GOT3 (cell line): Measurements from ENCODE around the gene PCDHA6.
"Not testable (repeated sequence)": the region's sequence is repeated elsewhere in the genome, so short reads cannot be mapped to it uniquely, and the experiment has no call there.

ENCODE experiments used
- DNase-seq: peaks from one replicate; lab custom pipeline; 2025; ENCODE audit warnings: mixed read lengths; lab: John Stamatoyannopoulos, UW

The PCDHA6 gene

DNA sequence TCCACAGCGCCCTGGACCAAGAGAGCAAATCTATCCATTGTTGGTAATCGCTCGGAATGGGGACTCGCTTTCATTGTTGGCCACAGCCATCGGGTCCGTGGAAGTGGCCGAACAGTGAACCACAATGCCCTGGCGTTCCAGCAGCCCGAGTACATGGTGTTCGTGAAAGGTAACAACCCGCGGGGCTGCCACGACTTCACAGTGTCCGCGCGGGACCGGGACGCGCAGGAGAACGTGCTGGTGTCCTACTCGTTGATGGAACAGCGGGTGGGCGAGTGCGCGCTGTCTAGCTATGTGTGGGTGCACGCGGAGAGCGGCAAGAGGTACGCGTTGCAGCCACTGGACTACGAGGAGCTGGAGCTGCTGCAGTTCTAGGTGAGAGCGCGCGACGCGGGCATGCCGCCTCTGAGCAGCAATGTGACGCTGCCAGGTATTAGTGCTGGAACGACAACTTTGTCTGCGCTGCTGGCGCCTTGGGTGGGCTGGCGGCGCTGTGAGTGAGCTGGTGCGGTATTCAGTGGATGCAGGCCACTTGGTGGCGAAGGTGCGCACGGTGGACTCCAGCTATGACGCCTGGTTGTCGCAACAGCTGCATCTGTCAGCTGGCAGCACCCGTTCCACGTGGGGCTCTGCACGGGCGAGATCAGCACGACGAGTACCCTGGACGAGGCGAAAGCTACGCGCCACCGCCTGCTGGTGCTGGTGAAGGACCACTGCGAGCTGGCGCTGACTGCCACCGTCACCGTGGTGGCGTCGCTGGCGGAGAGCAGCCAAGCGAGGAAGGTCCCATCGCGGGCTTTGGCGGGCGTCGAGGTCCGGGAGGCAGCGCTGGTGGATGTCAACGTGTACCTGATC, 34.9 kb downstream of the PCDHA6 start:
- no peak for DNase-seq

DNA sequence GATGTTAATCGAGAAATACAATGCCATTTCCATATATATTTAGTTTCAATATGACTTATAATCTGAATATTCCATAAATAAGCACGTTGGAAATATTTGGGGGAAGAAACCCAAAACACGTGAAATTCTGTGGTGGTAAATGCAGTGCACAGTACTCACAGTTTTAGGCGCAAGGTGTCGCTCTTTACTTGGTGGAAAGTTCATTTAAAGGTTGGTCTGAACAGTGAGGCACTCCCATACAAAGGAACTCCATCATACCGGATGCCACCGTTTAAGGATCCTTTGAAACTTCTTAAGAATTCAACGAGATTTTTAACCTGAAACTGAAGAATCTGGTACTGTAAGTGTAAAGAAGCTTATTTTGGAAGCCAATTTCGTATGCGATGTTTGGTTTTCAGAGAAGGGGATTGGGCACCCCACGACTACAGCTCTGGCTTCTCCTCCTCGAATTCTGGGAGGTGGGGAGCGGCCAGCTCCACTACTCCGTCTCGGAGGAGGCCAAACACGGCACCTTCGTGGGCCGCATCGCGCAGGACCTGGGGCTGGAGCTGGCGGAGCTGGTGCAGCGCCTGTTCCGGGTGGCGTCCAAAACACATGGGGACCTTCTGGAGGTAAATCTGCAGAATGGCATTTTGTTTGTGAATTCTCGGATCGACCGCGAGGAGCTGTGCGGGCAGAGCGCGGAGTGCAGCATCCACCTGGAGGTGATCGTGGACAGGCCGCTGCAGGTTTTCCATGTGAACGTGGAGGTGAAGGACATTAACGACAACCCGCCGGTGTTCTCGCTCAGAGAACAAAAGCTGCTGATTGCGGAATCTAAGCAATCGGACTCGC, 41.2 kb downstream of the PCDHA6 start, which contains the start of gene PCDHA11:
Gene PCDHA11 (plus strand): TSS at position 237 of the 834 bp plus-strand sequence. CDS start 147 bp downstream, at position 384.
- no peak for DNase-seq

DNA sequence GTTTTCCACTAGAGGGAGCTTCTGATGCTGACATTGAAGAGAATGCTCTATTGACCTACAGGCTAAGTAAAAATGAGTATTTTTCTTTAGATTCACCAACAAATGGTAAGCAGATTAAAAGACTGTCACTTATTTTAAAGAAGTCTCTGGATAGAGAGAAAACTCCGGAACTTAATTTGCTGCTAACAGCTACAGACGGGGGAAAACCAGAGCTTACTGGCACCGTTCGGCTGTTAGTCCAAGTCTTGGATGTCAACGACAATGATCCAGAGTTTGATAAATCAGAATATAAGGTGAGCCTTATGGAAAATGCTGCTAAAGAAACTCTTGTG, 41.8 kb downstream of the PCDHA6 start:
- no peak for DNase-seq

DNA sequence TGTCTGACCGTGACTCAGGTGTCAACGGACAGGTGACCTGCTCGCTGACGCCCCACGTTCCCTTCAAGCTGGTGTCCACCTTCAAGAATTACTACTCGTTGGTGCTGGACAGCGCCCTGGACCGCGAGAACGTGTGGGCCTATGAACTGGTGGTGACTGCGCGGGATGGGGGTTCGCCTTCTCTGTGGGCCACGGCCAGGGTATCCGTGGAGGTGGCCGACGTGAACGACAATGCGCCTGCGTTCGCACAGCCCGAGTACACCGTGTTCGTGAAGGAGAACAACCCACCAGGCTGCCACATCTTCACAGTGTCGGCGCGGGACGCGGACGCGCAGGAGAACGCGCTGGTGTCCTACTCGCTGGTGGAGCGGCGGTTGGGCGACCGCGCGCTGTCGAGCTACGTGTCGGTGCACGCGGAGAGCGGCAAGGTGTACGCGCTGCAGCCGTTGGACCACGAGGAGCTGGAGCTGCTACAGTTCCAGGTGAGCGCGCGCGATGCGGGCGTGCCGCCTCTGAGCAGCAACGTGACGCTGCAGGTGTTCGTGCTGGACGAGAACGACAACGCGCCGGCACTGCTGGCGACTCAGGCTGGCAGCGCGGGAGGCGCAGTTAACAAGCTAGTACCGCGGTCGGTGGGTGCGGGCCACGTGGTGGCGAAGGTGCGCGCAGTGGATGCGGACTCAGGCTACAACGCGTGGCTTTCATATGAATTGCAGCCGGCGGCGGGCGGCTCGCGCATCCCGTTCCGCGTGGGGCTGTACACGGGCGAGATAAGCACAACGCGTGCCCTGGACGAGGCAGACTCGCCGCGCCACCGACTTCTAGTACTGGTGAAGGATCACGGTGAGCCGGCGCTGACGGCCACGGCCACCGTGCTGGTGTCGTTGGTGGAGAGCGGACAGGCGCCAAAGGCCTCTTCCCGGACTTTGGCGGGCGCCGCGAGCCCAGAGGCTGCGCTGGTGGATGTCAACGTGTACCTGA, 42.8 kb downstream of the PCDHA6 start:
- no peak for DNase-seq

DNA sequence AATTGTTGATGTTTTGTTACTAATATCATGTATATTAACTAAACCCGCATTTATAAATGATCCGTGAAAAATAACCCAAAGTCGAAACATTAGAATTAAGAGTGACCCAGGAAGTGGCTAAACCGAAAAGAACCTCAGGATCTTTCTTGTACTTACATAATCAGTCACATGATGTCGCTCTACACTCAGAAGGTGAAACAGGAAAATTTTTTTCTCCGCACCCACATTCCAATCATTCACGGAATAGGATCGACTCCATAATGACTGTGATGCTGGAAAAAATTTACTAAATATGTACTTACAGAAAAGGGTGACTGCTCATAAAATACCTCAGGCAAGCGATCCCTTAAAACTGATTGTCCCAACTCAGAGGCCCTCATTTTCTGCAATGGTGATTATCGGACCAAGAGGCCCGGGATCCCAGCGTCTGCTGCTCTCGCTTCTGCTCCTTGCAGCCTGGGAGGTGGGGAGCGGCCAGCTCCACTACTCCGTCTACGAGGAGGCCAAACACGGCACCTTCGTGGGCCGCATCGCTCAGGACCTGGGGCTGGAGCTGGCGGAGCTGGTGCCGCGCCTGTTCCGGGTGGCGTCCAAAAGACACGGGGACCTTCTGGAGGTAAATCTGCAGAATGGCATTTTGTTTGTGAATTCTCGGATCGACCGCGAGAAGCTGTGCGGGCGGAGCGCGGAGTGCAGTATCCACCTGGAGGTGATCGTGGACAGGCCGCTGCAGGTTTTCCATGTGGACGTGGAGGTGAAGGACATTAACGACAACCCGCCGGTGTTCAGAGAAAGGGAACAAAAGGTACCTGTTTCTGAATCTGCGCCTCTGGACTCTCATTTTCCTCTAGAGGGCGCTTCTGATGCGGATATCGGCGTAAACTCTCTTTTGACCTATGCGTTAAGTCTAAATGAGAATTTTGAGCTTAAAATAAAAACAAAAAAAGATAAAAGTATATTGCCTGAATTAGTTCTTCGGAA, 47.6 kb downstream of the PCDHA6 start, which contains the start of gene PCDHA12:
Gene PCDHA12 (plus strand): TSS at position 224 of the 981 bp plus-strand sequence. CDS start 165 bp downstream, at position 389.
- no peak for DNase-seq

DNA sequence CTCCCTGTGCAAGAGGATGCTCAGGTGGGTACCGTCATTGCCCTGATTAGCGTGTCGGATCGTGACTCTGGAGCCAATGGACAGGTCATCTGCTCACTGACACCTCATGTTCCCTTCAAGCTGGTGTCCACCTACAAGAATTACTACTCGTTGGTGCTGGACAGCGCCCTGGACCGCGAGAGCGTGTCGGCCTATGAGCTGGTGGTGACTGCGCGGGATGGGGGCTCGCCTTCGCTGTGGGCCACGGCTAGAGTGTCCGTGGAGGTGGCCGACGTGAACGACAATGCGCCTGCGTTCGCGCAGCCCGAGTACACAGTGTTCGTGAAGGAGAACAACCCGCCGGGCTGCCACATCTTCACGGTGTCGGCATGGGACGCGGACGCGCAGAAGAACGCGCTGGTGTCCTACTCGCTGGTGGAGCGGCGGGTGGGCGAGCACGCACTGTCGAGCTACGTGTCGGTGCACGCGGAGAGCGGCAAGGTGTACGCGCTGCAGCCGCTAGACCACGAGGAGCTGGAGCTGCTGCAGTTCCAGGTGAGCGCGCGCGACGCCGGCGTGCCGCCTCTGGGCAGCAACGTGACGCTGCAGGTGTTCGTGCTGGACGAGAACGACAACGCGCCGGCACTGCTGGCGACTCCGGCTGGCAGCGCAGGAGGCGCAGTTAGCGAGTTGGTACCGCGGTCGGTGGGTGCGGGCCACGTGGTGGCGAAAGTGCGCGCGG, 48.9 kb downstream of the PCDHA6 start:
- not testable (repeated sequence) for DNase-seq

DNA sequence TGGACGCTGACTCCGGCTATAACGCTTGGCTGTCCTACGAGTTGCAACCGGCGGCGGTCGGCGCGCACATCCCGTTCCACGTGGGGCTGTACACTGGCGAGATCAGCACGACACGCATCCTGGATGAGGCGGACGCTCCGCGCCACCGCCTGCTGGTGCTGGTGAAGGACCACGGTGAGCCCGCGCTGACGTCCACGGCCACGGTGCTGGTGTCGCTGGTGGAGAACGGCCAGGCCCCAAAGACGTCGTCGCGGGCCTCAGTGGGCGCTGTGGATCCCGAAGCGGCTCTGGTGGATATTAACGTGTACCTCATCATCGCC, 49.5 kb downstream of the PCDHA6 start:
- DNase-seq = no peak
